NCI-H446 treated with DMSO at 0.1 percent for 48 hours (cell line): ENCODE results near the gene B4GALNT1.
A peak's percentile ranks its signal among the peaks of the same experiment; 100 is the strongest.
"Not testable (repeated sequence)": the region's sequence is repeated elsewhere in the genome, so short reads cannot be mapped to it uniquely, and the experiment has no call there.

ENCODE experiments used
- DNase-seq: peaks from one replicate; lab custom pipeline; 2025; lab: John Stamatoyannopoulos, UW

Gene B4GALNT1

DNA sequence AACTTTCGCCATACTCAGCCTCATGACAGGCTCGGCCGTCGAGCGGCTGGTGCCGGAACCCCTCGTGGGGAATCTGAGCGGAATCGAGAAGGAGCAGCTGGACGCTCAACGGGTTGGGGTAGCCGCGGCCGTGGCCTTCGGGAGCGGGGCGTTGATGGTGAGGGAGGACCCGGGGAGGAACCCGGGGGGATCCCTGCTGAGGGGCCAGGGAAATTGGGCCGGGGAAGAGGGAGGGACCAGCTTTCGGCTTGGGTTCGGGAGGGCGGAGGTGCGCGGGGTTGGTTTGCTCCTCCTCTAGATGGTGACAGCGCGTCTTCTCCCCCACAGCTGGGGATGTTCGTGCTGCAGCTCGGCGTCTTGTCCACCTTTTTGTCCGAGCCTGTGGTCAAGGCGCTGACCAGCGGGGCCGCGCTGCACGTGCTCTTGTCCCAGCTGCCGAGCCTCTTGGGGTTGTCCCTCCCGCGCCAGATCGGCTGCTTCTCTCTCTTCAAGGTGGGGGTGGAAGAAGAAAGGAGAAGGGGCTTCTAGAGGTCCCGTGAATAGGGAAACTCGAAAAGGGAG is 12.0 kb downstream of the B4GALNT1 start:
- DNase-seq, result no peak

DNA sequence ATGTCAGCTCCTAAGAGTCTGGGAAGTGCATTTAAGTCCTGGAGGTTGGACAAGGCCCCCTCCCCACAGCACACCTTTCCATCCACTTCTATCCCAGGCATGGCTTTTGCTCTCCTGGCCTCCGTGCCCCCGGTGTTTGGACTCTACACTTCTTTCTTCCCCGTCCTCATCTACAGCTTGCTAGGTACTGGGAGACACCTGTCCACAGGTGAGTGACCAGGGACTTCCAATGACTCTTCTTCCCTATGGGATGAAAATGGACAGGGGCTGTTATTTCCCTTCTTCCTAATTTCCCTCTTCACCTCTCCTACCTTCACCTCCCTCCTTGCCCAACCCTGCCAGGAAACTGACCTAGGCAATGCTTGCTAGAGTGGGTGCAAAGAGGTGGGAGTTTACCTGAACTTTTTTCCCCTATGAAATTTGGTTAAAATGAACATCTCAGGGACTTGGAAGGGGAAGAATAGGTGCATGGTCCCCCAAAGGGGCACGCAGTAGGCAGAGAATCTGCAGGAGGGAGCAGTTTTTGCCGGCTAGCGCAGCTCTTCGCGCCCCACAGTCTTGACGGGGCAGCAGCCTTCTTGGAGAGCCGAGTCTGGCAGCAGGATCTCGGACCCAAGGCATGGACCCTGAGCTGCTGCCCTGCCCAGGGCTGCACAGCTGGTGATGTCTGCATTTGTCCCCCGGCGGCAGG is 12.6 kb downstream of the B4GALNT1 start:
- no peak for DNase-seq

DNA sequence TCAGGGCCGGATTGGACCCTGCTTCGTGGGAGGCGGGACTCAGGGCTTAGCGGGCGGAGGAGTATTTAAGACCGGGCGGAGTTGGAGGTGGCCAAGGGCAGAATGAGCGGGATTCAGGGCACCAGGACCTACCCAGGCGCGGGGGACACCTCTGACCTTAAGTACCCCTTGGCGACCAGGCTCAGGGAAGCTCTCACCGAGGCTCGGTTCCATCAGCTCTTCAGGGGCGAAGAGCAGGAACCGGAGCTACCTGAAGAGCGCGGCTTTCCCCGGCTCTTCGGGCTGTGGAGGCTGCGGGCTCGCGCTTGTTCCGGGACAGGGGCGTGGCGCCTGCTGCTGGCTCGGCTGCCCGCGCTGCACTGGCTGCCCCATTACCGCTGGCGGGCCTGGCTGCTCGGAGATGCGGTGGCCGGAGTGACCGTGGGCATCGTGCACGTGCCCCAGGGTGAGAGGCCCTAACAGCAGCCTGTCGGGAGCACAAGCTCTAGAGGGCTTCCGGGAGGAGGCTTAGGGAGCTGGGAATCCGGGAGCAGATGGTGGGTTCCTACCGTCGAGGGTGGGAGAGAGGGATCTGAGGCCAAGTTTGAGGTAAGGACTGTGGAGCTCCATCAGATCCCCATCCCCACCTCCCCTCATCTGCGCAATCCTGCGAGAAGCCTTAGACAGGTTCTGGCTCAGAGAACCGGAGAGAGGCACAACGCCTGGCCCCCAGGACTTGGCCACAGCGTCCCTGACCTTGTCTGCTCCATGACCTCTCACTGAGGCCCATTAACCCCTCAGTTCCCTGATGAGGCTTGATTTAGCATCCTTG is 13.4 kb downstream of the B4GALNT1 start:
- no peak for DNase-seq

DNA sequence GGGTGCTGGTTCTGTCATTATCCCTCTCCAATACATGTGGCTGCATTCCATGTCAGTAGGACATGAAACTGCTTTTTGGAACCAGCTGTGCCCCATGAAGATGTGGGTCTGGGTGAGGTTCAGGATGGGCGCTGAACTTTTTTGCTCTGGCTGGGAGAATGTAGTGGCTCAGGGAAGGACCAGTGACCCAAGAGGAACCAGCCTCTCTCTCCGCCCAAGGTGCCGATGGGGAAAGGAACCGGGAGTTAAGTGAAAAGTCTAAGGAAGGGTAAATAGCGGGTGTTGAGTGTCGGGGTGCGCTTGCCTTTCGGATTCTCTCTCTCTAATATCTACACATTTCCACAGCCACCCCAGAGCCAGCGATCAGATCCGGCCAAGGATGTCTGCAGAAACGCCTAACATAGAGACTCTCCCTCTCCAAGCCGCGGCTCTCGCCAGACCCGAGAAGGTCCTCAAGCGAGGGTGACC is 14.0 kb downstream of the B4GALNT1 start:
- no peak for DNase-seq

DNA sequence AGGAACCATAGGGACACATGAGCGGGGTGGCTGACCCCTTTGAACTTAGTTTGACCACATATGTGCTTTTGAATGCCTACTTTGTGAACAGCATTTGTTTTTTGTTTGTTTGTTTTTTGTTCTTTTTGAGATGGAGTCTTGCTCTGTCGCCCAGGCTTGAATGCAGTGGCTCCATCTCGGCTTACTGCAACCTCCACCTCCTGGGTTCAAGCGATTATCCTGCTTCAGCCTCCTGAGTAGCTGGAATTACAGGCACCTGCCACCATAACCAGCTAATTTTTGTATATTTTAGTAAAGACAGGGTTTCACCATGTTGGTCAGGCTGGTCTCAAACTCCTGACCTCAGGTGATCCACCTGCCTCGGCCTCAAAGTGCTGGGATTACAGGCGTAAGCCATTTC is 14.6 kb downstream of the B4GALNT1 start:
- DNase-seq, result not testable (repeated sequence)

DNA sequence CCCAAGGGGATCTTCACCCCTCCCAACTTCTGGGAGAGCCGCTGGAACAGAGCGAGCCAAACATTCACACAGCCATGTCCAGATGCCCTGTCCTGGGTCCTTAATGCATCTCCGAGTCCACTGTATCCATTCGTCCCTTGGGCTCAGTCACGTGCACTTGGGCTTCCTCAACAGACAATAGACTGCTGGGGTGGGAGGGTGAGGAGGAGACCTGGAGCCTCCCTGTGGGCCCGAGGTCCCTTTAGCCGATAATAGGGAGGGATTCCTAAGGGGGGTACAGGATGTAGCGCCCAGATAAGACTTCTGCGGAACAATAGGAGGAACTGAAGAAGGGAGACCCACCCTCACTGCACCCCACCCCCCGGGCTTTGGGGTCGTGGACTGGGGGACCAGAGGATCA is 15.1 kb downstream of the B4GALNT1 start:
- DNase-seq, result no peak

DNA sequence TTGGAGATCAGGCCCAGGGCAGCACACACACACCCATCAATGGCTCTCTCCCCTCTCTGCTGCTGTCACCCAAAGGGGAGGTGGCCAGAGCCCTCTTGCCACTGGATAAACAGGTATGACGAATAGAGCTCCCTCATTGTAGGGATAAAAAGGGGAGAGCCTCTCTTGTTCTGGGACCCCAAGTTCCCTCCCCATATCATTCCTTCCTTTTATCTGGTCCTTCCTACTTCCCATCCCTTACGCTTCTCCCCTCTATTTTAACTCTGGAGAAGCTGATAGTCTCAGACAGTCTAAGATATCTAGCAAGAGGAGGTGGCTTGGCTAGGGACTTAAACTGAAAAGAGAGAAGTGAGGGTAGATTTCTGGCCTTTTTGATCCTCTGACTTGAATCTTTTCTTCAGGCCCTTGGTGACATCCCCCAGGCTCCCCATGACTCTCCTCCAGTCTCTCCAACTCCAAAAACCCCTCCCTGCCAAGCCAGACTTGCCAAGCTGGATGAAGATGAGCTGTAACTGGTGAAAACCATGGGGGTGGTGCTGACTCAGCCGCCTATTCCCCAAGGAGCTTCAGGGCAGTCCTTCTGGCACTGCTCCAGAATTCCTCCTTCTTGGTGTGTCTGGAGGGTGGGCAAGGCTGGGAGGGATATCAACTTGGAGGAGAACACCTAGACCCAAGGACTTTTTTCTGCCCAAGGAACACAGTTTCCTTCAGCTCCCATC is 16.5 kb downstream of the B4GALNT1 start:
- no peak for DNase-seq

DNA sequence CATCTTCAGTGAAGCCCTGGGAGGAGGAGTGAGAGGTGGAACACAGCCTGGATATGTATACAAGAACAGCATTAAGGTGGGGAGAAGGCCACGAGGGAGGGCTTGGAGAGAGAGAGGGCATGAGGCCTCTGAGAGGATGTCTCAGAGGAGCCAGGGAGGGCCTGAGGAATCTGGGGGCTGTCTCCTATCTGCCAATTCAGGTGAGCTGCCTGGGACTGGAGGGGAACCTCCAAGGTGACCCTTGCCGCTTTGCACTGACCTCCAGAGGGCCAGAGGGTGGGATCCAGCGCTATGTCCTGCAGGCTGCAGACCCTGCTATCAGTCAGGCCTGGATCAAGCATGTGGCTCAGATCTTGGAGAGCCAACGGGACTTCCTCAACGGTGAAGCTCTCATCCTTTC is 17.4 kb downstream of the B4GALNT1 start:
- DNase-seq, result no peak

DNA sequence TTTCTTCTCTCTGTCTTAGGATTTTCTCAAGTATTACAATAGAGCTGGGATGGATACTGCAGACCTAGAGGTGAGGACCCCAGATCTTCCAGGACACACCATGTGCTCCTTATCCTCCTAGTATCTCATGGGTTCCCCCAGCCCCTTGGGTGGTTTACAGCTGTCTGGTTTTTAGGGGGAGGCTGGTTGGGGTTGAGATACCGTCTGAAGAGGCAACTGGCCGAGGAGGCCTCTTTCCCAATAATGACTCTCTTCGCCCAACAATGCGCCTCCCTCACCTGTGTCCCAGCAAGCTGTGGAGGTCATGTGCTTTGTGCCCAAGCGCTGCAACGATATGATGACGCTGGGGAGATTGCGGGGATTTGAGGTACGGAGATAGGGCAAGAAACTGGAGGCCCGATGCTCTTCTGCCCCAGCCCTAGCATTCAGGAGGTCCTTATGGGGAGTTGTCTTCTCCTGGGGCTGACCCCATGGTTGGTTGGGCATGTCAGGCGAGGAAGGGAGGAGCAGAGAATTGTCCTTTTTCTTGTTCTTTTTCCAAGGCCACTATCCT is 18.0 kb downstream of the B4GALNT1 start:
- no peak for DNase-seq

DNA sequence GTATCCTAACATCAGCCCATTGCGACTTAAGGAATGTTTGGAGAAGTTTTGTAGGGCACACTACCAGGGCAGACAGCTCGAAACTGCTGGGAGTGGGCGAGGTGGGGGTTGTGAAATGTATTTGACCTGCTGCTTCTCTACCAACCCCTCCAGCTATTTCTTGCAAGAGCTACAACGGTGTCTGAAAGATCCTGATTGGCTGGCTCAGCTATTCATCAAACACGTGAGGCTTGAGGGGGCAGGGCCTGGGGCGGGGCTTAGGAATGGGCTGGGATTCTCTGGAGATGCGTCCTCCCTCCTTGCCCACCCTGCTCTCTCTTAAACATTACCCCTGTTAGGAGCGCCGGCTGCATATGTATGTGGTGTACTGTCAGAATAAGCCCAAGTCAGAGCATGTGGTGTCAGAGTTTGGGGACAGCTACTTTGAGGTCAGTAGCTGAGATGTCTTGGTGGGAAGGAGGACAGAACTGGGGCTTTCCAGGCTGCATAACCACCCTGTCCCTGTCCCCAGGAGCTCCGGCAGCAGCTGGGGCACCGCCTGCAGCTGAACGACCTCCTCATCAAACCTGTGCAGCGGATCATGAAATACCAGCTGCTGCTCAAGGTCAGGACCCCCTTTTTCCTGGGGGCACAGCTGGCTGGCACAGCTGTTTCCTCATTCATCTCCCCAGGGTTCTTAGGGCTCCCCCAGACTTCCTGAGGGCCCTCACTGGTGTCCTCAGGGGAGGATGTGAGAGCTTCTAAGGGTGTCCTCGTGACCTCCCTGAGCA is 18.6 kb downstream of the B4GALNT1 start:
- DNase-seq, result no peak

DNA sequence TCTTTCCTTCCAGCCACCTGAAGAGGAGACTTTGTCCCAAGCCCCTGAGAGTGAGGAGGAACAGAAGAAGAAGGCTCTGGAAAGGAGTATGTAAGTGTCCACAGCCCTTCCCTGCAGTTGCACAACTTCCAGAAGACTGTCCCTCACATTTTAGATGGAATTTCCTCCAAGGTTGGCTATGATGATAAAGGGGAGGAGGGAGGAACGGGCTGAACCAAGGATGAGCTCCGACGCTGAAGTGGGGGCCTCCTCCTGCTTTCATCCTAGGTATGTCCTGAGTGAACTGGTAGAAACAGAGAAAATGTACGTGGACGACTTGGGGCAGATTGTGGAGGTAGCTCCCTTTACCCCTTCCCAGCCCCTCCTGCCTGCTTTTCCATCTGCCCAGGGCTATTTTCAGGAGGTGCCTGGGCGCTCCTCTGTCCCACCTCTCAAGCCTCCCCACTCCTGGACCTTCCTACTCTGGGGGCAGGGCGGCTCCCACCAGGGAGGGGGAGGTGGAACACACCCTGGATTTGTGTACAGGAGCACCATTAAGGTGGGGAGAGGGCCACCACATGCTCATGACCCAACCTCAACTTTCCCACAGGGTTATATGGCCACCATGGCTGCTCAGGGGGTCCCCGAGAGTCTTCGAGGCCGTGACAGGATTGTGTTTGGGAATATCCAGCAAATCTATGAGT is 19.4 kb downstream of the B4GALNT1 start:
- no peak for DNase-seq

DNA sequence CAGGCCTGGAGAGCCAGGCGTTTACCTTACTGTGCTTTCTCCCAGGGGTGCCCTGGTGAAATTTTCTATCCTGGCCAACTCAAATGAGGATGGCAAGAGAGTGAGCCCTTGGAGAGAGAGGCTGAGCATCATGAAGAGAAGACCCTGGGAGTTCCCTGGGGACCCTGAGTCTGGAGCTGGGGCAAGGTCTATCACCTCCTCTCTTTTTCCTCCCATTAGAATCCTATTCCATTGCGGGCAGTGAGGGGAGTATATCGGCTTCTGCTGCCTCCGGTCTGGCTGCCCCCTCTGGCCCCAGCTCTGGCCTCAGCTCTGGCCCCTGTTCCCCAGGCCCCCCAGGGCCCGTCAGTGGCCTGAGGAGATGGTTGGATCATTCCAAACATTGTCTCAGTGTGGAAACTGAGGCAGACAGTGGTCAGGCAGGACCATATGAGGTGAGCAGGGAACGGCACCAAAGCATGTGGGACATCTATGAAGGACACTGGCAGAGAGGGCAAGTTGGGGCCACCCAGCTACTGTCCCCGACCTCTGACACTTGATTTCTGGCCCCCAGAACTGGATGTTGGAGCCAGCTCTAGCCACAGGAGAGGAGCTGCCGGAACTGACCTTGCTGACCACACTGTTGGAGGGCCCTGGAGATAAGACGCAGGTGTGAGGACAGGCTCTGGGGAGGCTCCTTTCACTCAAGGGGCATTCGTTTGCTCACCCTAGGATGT is 20.1 kb downstream of the B4GALNT1 start:
- DNase-seq, result no peak

DNA sequence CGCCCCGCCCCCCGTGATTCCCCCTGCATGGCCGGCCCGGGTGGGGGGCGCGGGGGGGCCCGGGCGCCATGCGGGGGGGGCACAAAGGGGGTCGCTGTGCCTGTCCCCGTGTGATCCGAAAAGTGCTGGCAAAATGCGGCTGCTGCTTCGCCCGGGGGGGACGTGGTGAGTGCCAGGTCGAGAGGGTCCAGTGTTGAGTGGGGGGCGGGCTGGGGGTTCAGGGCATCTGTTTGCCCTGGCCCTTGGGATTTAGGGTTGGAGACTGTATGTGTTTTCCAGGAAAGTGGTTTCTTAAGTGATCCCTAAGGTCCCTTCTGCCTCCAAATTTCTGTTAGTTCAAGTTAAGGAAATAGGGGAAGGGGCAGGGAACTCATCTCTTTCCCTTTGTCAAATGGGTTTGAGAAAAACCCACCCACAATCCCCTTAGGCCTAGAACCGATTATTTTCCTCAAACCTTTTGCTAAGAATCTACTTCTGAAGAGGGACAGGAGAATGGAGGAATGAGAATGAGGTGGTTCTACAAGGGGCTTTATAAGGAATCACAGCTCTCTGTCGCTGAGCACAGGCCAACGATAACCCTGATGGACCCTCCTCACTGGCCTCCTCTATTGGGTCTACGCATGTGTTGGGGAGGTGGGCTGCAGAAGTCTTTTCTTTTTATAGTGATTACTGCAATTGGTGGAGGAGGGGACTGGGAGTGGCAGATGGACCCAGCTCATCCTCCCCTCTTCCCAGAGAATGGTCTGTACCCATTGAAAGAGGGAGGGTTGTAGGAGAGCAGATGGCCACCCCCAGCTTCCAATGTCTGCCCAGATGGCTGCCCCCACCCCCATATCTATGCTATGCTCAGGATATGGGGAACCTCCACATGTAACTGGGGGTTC is 20.9 kb downstream of the B4GALNT1 start:
- DNase-seq, result peak; percentile 56

DNA sequence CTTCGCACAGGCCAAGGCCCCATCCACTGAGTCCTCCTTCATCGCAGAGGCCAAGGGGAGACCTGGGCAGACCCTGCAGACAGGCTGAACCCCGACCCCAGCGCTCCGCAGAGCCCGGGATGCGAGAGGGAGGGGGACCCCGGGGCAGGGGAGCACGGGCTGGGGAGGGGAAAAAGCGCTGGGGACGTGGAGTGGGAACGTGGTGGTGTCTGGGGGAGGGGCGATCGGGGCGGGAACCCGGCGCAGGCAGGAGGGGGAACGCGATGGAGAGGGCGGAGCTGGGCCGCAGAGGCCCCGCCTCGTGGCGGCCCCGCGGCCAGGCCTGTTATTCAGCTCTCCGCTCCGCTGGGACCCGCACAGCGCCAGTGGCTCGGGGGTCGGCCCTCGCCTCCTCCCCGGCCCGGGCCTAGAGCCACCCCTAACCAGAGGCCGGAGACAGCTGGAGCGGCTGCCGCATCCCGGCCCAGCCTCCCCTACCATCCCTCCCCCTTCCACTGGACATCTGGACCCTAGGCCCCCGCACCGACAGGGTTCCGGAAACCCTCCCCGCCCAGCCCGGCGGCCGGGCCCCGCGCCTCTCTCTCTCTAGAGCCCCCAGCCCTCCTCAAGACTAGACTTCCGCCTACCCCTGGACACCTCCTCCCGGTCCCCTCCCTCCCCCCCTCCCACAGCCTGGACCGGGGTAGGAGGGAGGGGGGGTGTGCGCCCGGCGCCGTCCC is 21.7 kb downstream of the B4GALNT1 start, which contains the start of gene ARHGEF25:
ARHGEF25 (plus strand) TSS at position 328 of the 719 bp plus-strand sequence. CDS start 460 bp downstream, outside the sequence.
- DNase-seq, result peak; percentile 27

DNA sequence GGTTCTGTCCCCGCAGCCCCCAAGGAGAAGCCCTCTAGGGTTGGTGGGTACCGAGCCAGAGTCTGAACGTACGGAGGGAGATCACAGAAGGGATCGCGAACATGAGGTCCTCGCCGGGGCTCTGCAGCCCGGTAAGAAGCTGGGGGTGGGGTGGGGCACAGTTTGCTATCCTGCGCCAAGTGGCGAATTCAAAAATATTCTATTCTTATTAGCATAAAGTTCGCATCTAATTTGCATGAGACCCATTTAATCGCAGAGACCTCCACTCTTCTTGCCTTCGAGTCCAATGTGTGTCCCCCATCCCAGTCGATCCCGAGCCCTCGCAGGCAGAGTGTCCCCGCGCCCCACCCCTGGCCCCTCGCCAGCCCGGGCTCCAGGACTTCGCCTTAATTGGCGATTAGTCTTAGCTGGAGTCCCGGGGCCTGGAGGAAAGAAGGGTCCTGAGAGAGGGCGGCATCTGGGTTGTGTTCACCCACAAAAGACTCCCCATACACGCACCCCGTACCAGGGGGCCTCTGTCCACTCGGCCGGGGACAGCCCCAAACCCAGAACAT is 22.4 kb downstream of the B4GALNT1 start:
- DNase-seq, result no peak

DNA sequence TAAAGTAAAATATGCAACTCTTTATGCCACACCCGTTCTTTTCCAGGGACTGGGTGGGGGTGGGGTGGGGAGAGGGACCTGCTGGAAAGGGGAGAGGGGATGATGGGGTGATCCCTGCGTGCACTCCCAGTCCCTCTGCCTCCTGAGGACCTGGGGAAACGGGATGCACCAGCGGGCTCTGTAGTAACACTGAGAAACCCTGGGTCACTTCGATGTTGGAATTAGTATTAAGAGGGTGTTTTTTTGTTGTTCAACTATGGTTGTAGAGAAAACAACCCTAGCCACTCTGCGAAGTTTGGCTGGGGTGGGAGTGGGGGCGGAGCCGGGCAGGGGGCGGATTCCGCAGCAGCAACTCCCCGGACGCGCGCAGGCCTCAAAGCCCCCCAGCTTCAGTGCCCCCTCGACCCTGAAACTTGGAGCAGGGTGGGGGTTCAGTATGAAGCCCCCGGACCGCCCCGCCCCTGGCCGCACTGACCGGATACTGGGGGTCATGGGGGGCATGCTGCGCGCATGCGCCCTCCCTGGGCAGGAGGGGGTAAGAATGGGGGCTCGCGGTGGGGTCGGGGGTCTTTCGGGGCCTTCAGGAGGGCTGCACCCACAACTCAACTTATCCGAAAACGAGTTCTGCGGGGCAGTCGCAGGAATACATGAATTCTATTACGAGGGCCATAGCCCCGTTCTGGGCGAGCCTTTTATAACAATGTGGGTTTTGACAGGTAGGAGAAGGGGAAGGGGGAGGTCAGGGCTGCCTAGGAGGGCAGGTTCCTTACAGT is 23.0 kb downstream of the B4GALNT1 start:
- DNase-seq, result no peak

DNA sequence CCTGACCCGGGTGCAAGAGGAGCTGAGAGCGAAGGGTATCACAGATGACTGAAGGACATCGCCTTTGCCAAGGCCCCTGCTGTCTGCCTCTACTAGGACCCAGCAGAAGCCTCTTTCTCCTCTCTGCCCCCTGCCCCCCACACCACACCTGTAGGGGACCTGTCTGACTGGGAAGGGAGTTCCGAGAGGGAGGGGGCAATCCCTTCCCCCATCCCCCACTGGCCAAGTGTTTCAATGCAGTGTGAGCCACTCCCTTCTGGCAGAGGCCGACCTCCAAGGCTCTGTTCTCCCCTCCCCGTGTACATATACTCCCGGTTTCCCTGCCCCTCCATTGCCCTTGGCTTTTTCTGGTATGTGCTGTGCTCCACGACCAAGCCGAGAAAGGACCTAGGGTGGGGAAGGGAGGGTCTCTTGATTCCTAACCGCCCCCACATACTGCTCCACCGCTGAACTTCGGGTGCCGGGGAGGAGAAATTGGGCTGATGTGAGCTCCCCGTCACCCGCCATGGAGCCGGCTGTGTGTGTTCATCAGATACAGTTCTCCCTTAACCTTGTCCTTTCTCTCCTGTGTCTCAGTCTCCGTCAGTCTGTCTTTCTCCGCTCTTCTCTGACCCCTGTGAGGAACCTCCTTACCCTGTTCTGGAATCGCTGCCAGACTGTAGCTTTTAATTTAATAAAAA is 23.8 kb downstream of the B4GALNT1 start:
- no peak for DNase-seq
